ENCODE data around the gene CCDC192. TPM values are rescaled to one million over a fixed set of nuclear protein-coding genes. Genes with fewer than 3 reads are reported as not detected.

CCDC192 gene
- polyA plus RNA-seq, 3 donors, result not detected

- Mint-ChIP-seq H3K9me3 (no peaks in the 10 kb centered on the region), H3K4me3 (no peak overlapping the region), H3K27me3 (ENCODE audit: low read depth in 3 of 3) (peaks cover 0 to 3% (median 0%) of the 10 kb centered on the region in 3 donors), H3K36me3 (no peaks in the 10 kb centered on the region), H3K27ac (no peak overlapping the region), H3K4me1 (peaks cover 2% of the 10 kb centered on the region)
- H3K9me3 ChIP-seq (replicated peaks in 1 of 2; ENCODE audit: control insufficient read depth in 1 of 2, insufficient read depth in 1 of 2, low read length in 2 of 2), result no peaks in the 10 kb centered on the region
- H3K79me2 ChIP-seq (ENCODE audit: insufficient read depth, low read length), result no peaks in the 10 kb centered on the region
- no peak overlapping the region for H3K27ac ChIP-seq (ENCODE audit: low read depth in 1 of 2, low read length in 2 of 2)
- intact Hi-C loops (cut with micrococcal nuclease), result no loop called here
- H3K27me3 ChIP-seq (ENCODE audit: control insufficient read depth in 2 of 2, insufficient read depth in 2 of 2, low read length in 2 of 2), result no peaks in the 10 kb centered on the region
- no peaks in the 10 kb centered on the region for H4K20me1 ChIP-seq (ENCODE audit: insufficient read depth, low read length)
- no peak overlapping the region for H3K9ac ChIP-seq (ENCODE audit: insufficient read depth, low read length, poor library complexity, severe bottlenecking)
- H2AFZ ChIP-seq (ENCODE audit: insufficient read depth, low read depth, low read length, poor library complexity, severe bottlenecking), result no peak overlapping the region
- no peaks in the 10 kb centered on the region for H3K4me1 ChIP-seq (ENCODE audit: control insufficient read depth in 1 of 2, insufficient read depth in 2 of 2, low read length in 2 of 2)
- H3K4me3 ChIP-seq (replicated peaks in 1 of 3; ENCODE audit: low read depth in 2 of 3, low read length in 3 of 3), result no peak overlapping the region
- WGBS (ENCODE audit: insufficient coverage), result no CpG with 5 or more reads among the region's 2 CpGs
- no peak overlapping the region for H3K4me2 ChIP-seq (replicated peaks; ENCODE audit: extremely low read depth, low read length, poor library complexity, severe bottlenecking)
- DNase-seq, result no peak
- TF ChIP-seq, protein P1, sequence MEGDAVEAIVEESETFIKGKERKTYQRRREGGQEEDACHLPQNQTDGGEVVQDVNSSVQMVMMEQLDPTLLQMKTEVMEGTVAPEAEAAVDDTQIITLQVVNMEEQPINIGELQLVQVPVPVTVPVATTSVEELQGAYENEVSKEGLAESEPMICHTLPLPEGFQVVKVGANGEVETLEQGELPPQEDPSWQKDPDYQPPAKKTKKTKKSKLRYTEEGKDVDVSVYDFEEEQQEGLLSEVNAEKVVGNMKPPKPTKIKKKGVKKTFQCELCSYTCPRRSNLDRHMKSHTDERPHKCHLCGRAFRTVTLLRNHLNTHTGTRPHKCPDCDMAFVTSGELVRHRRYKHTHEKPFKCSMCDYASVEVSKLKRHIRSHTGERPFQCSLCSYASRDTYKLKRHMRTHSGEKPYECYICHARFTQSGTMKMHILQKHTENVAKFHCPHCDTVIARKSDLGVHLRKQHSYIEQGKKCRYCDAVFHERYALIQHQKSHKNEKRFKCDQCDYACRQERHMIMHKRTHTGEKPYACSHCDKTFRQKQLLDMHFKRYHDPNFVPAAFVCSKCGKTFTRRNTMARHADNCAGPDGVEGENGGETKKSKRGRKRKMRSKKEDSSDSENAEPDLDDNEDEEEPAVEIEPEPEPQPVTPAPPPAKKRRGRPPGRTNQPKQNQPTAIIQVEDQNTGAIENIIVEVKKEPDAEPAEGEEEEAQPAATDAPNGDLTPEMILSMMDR (IDR thresholded peaks at IDR 0.05), result no peak
- no peaks in the 10 kb centered on the region for H3K36me3 ChIP-seq (replicated peaks in 1 of 2; ENCODE audit: control insufficient read depth in 1 of 2, insufficient read depth in 2 of 2, low read length in 2 of 2)
Measured at GRCh38 chr5:127907907-127908306, 204.7 kb downstream of the CCDC192 start.

GRCh38 chr5:127909066-127909465, 205.9 kb downstream of the CCDC192 start:
- no peak for DNase-seq
- Mint-ChIP-seq H3K27me3 (ENCODE audit: low read depth in 3 of 3) (peaks cover 0 to 3% (median 0%) of the 10 kb centered on the region in 3 donors), H3K9me3 (no peaks in the 10 kb centered on the region), H3K4me3 (no peak overlapping the region), H3K27ac (no peak overlapping the region), H3K36me3 (no peaks in the 10 kb centered on the region), H3K4me1 (peaks cover 2% of the 10 kb centered on the region)
- Histone ChIP-seq H3K4me3 (replicated peaks in 1 of 3; ENCODE audit: low read depth in 2 of 3, low read length in 3 of 3) (no peak overlapping the region), H3K4me2 (replicated peaks; ENCODE audit: extremely low read depth, low read length, poor library complexity, severe bottlenecking) (no peak overlapping the region), H3K79me2 (ENCODE audit: insufficient read depth, low read length) (no peaks in the 10 kb centered on the region), H4K20me1 (ENCODE audit: insufficient read depth, low read length) (no peaks in the 10 kb centered on the region), H3K36me3 (replicated peaks in 1 of 2; ENCODE audit: control insufficient read depth in 1 of 2, insufficient read depth in 2 of 2, low read length in 2 of 2) (no peaks in the 10 kb centered on the region), H3K27me3 (ENCODE audit: control insufficient read depth in 2 of 2, insufficient read depth in 2 of 2, low read length in 2 of 2) (no peaks in the 10 kb centered on the region), H3K4me1 (ENCODE audit: control insufficient read depth in 1 of 2, insufficient read depth in 2 of 2, low read length in 2 of 2) (no peaks in the 10 kb centered on the region), H2AFZ (ENCODE audit: insufficient read depth, low read depth, low read length, poor library complexity, severe bottlenecking) (no peak overlapping the region), H3K9ac (ENCODE audit: insufficient read depth, low read length, poor library complexity, severe bottlenecking) (no peak overlapping the region), H3K27ac (ENCODE audit: low read depth in 1 of 2, low read length in 2 of 2) (no peak overlapping the region), H3K9me3 (replicated peaks in 1 of 2; ENCODE audit: control insufficient read depth in 1 of 2, insufficient read depth in 1 of 2, low read length in 2 of 2) (no peaks in the 10 kb centered on the region)
- WGBS (ENCODE audit: insufficient coverage), result no CpG with 5 or more reads among the region's 3 CpGs
- TF ChIP-seq, protein P1 (IDR thresholded peaks at IDR 0.05), result no peak
- intact Hi-C loops (cut with micrococcal nuclease), result no loop called here
